Testis (tissue), 2 donors: Measurements from ENCODE around the gene HOMER3.

Experiments
- POLR2A ChIP-seq: fragments of 450-650 bp; IDR thresholded peaks from one replicate; pipeline ENCODE4 v1.6.1; 2017; ENCODE audit warnings: antibody characterized with exemption, mild to moderate bottlenecking, moderate library complexity
- TF ChIP-seq, protein P1 (sequence below), 3 experiments: fragments of 450-650 bp in 2 of 3; fragments of 200-600 bp in 1 of 3; sonication (generic) in 1 of 3; IDR thresholded peaks; one replicate each; pipeline ENCODE4 v1.5.1; 2016 to 2019; ENCODE audit warnings: antibody characterized with exemption in 3 of 3, mild to moderate bottlenecking in 2 of 3, moderate library complexity in 1 of 3

DNA sequence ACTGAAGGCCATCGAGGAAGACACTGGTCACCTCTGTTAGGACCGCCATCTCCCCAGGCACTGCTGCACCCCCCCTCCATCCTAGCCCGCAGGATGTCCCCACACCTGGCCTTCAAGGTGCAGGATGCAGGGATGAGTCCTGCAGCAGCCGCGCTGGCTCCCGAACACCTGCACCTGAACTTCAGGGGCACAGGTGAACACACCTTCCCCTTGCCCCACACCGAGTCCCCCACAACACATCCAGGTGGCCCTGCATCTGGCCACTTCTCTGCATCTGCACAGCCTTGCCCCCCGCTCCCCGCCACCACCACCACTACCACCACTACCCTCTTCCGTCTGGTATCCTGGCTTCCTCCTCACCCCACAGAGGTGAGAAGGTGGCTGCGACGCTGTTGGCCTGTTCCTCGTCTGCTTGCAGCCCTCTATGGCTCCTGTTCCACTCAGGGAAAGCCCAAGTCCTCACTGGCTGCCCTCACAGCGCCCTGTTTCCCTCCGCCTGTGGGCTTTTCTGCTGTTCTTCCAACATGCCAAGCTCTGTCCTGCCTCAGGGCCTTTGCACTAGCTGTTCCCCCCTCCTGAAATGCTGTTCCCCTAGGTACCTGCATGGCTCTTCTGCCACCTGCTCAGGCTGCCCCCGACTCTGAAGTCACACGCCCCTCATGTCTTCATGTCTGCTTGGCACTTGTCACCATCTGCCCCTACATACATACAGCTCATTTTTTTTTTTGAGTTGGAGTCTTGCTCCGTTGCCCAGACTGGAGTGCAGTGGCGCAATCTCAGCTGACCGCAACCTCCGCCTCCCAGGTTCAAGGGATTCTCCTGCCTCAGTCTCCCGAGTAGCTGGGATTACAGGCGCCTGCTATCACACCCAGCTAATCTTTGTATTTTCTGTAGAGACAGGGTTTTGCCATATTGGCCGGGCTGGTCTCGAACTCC is 43.7 kb downstream of the HOMER3 start:
- no peak for TF ChIP-seq POLR2A
- TF ChIP-seq, protein P1, sequence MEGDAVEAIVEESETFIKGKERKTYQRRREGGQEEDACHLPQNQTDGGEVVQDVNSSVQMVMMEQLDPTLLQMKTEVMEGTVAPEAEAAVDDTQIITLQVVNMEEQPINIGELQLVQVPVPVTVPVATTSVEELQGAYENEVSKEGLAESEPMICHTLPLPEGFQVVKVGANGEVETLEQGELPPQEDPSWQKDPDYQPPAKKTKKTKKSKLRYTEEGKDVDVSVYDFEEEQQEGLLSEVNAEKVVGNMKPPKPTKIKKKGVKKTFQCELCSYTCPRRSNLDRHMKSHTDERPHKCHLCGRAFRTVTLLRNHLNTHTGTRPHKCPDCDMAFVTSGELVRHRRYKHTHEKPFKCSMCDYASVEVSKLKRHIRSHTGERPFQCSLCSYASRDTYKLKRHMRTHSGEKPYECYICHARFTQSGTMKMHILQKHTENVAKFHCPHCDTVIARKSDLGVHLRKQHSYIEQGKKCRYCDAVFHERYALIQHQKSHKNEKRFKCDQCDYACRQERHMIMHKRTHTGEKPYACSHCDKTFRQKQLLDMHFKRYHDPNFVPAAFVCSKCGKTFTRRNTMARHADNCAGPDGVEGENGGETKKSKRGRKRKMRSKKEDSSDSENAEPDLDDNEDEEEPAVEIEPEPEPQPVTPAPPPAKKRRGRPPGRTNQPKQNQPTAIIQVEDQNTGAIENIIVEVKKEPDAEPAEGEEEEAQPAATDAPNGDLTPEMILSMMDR (IDR thresholded peaks at IDR 0.05) = no peak
